ENCODE results near the gene TJAP1. TPM values are rescaled to one million over a fixed set of nuclear protein-coding genes. Genes with fewer than 3 reads are reported as not detected.

Gene TJAP1
- total and polyA plus RNA-seq, 2 of the 8 experiments (the other 6 are each of a cell fraction or from before 2014, with no cell fraction given) = 30.7 to 40.4 TPM

DNA sequence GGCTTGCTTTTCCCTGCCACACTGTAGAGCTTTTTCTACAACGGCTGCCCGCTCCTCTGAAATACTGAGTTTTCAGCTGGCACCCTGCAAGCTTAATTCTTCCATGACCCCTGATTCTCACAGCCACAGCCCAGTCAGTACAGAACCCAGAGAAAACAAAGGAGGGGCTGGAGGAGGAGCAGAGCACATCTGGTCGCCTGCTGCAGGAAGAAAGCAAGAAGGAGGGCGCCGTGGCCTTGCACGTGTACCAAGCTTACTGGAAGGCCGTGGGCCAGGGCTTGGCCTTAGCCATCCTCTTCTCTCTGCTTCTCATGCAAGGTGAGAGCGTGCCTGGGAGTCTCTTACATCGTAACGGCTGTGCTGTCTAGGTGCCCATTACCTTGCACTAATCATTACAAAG lies 33.3 kb upstream of the TJAP1 start:
- Histone ChIP-seq H2AK5ac (ENCODE audit: low read depth, low read length) (no peak overlapping the region), H2BK120ac (replicated peaks; ENCODE audit: low read depth, low read length) (no peak overlapping the region), H3K79me2 (ENCODE audit: control insufficient read depth in 1 of 2, insufficient read depth in 2 of 2, low read length in 2 of 2) (no peaks in the 10 kb centered on the region), H4K20me1 (replicated peaks in 1 of 2; ENCODE audit: control insufficient read depth in 1 of 2, insufficient read depth in 2 of 2, low read length in 2 of 2) (peaks cover 0 to 5% of the 10 kb centered on the region in 2 experiments), H3K36me3 (ENCODE audit: control insufficient read depth in 2 of 4, insufficient read depth in 4 of 4, low read length in 3 of 4) (peaks cover 0 to 22% (median 9%) of the 10 kb centered on the region in 4 experiments; a peak in 5 of 8 replicates), H3K4me2 (ENCODE audit: insufficient read depth in 1 of 2, low read depth in 2 of 2, low read length in 2 of 2) (no peak overlapping the region), H2AFZ (ENCODE audit: low read length) (no peak overlapping the region), H3K14ac (ENCODE audit: insufficient read length) (no peak overlapping the region), H2BK5ac (ENCODE audit: low read depth, low read length) (no peak overlapping the region), H3K4me1 (replicated peaks in 1 of 4; ENCODE audit: control insufficient read depth in 3 of 4, insufficient read depth in 4 of 4, low read length in 3 of 4) (no peaks in the 10 kb centered on the region), H3K27ac (ENCODE audit: low read depth, low read length) (no peak overlapping the region), H4K5ac (ENCODE audit: insufficient read length, low read depth, low read length) (no peak overlapping the region), H4K91ac (replicated peaks; ENCODE audit: insufficient read length, low read length) (no peak overlapping the region), H2BK15ac (ENCODE audit: low read length) (no peak overlapping the region), H3K23ac (ENCODE audit: insufficient read length) (no peak overlapping the region), H3K27me3 (replicated peaks in 1 of 4; ENCODE audit: control insufficient read depth in 3 of 4, extremely low read depth in 1 of 4, insufficient read depth in 3 of 4, low read length in 3 of 4) (no peaks in the 10 kb centered on the region), H4K8ac (ENCODE audit: extremely low read depth, insufficient read depth, low read length) (no peak overlapping the region), H3K4ac (replicated peaks; ENCODE audit: insufficient read length, low read depth, low read length) (no peak overlapping the region), H3K9me3 (ENCODE audit: insufficient read depth in 2 of 2, low read depth in 1 of 2, low read length in 1 of 2) (no peaks in the 10 kb centered on the region), H3K56ac (replicated peaks; ENCODE audit: insufficient read length, low read depth, low read length) (no peak overlapping the region), H3K79me1 (ENCODE audit: low read depth, low read length) (no peaks in the 10 kb centered on the region), H2BK20ac (ENCODE audit: low read length) (no peak overlapping the region), H2BK12ac (ENCODE audit: low read depth, low read length) (no peak overlapping the region), H3K9ac (replicated peaks in 1 of 4; ENCODE audit: extremely low read depth in 1 of 4, low read depth in 3 of 4, low read length in 3 of 4) (no peak overlapping the region), H3K4me3 (ENCODE audit: extremely low read depth in 1 of 4, insufficient read depth in 2 of 4, low read depth in 3 of 4, low read length in 4 of 4) (no peak overlapping the region), H3K23me2 (ENCODE audit: low read depth, low read length) (no peaks in the 10 kb centered on the region), H3K18ac (ENCODE audit: extremely low read depth, low read length) (no peak overlapping the region)
- DNase-seq (ENCODE audit: low read depth in 1 of 2, low spot score in 2 of 2) (no peak), FAIRE-seq (no peak)
- CTCF ChIA-PET (ENCODE audit: partially characterized antibody) = interaction anchor here (0.8 to 3.5 kb wide), 10 partner anchors 10 to 66 kb away, joined by 3 to 16 read pairs (median 4); partner anchors contain the start of gene LRRC73
- WGBS, 2 experiments (ENCODE audit: extremely low coverage in 1 of 2, insufficient coverage in 1 of 2, insufficient read length in 1 of 2, insufficient replicate concordance in 2 of 2, low coverage in 1 of 2, low lambda C conversion rate in 2 of 2, missing lambda C conversion rate in 1 of 2) = 91% methylated on average over 10 of the region's 10 CpGs; no CpG with 5 or more reads in 1 of the 2 experiments
- POLR2A ChIA-PET (ENCODE audit: partially characterized antibody) = interaction anchor here (1.0 to 2.2 kb wide), 5 partner anchors 8 to 63 kb away, joined by 3 to 11 read pairs (median 3); no protein-coding TSS in a partner anchor
- no peak for TF ChIP-seq CHD2 (IDR thresholded peaks at IDR 0.05; ENCODE audit: low read length)
- TF ChIP-seq RBBP5 (IDR thresholded peaks at IDR 0.05; ENCODE audit: borderline replicate concordance, low read depth, low read length) = no peak
- TF ChIP-seq RAD21 (IDR thresholded peaks at IDR 0.05 in 1 of 2, conservative IDR thresholded peaks at IDR 0.05 in 1 of 2; ENCODE audit: low read depth in 2 of 2, low read length in 2 of 2) = no peak
- TF ChIP-seq, protein P1, sequence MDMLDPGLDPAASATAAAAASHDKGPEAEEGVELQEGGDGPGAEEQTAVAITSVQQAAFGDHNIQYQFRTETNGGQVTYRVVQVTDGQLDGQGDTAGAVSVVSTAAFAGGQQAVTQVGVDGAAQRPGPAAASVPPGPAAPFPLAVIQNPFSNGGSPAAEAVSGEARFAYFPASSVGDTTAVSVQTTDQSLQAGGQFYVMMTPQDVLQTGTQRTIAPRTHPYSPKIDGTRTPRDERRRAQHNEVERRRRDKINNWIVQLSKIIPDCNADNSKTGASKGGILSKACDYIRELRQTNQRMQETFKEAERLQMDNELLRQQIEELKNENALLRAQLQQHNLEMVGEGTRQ (IDR thresholded peaks at IDR 0.05; ENCODE audit: low read length) = no peak
- no peak for TF ChIP-seq ASH2L (IDR thresholded peaks at IDR 0.05; ENCODE audit: low read length)
- TF ChIP-seq, protein P2, sequence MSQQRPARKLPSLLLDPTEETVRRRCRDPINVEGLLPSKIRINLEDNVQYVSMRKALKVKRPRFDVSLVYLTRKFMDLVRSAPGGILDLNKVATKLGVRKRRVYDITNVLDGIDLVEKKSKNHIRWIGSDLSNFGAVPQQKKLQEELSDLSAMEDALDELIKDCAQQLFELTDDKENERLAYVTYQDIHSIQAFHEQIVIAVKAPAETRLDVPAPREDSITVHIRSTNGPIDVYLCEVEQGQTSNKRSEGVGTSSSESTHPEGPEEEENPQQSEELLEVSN (IDR thresholded peaks at IDR 0.05) = no peak
- TF ChIP-seq BACH1 (IDR thresholded peaks at IDR 0.05; ENCODE audit: low read length) = no peak
- TF ChIP-seq SRF (IDR thresholded peaks at IDR 0.05; ENCODE audit: low read depth, low read length) = no peak
- TF ChIP-seq SIX5 (IDR thresholded peaks at IDR 0.05; ENCODE audit: low read depth, low read length) = no peak
- no peak for TF ChIP-seq RFX5 (IDR thresholded peaks at IDR 0.05; ENCODE audit: borderline replicate concordance, low read depth, low read length)
- no peak for TF ChIP-seq EZH2 (IDR thresholded peaks at IDR 0.05; ENCODE audit: low read depth, low read length, severe bottlenecking)
- TF ChIP-seq MAFK (IDR thresholded peaks at IDR 0.05; ENCODE audit: low read depth, low read length) = no peak

All from H1 (cell line).